ENCODE results near the gene EEF1AKMT4.

EEF1AKMT4 gene

GRCh38 chr3:184235381-184236032 is 14.0 kb upstream of the EEF1AKMT4 start:
- DNase-seq (ENCODE audit: low read depth in 2 of 2): no peak

- no peak for DNase-seq (ENCODE audit: low read depth in 2 of 2)
Observed at GRCh38 chr3:184236033-184236410, 13.4 kb upstream of the EEF1AKMT4 start.

- no peak for DNase-seq (ENCODE audit: low read depth in 2 of 2)
Observed at GRCh38 chr3:184236636-184237035, 12.8 kb upstream of the EEF1AKMT4 start.

- DNase-seq (ENCODE audit: low read depth in 2 of 2): no peak
Observed at GRCh38 chr3:184237211-184237610, 12.3 kb upstream of the EEF1AKMT4 start.

- no peak for DNase-seq (ENCODE audit: low read depth in 2 of 2)
Observed at GRCh38 chr3:184237807-184238206, 11.7 kb upstream of the EEF1AKMT4 start.

- no peak for DNase-seq (ENCODE audit: low read depth in 2 of 2)
Observed at GRCh38 chr3:184238246-184238818, 11.1 kb upstream of the EEF1AKMT4 start.

GRCh38 chr3:184239221-184239620 is 10.3 kb upstream of the EEF1AKMT4 start:
- DNase-seq (ENCODE audit: low read depth in 2 of 2): no peak

GRCh38 chr3:184239708-184240107 is 9.8 kb upstream of the EEF1AKMT4 start:
- DNase-seq (ENCODE audit: low read depth in 2 of 2): no peak

GRCh38 chr3:184240384-184241140 is 8.9 kb upstream of the EEF1AKMT4 start:
- no peak for DNase-seq (ENCODE audit: low read depth in 2 of 2)

- DNase-seq (ENCODE audit: low read depth in 2 of 2): no peak
Observed at GRCh38 chr3:184241141-184241446, 8.4 kb upstream of the EEF1AKMT4 start.

GRCh38 chr3:184241447-184242296 is 7.8 kb upstream of the EEF1AKMT4 start:
- no peak for DNase-seq (ENCODE audit: low read depth in 2 of 2)

GRCh38 chr3:184242297-184242685 is 7.2 kb upstream of the EEF1AKMT4 start:
- no peak for DNase-seq (ENCODE audit: low read depth in 2 of 2)

- peak; percentile 72 to 74 for DNase-seq (ENCODE audit: low read depth in 2 of 2)
Observed at GRCh38 chr3:184248454-184249411, 739 bp upstream of the EEF1AKMT4 start, which contains the start of gene ALG3. Gene ALG3, minus strand, starts transcription at chr3:184248962. Its CDS starts 22 bp downstream, at chr3:184248940.

GRCh38 chr3:184250167-184250828 is 826 bp downstream of the EEF1AKMT4 start:
- peak; percentile 67 to 68 for DNase-seq (ENCODE audit: low read depth in 2 of 2)

GRCh38 chr3:184255291-184256039 is 6.0 kb downstream of the EEF1AKMT4 start:
- no peak for DNase-seq (ENCODE audit: low read depth in 2 of 2)

- DNase-seq (ENCODE audit: low read depth in 2 of 2): no peak
Observed at GRCh38 chr3:184257083-184257915, 7.8 kb downstream of the EEF1AKMT4 start.

GRCh38 chr3:184258926-184259325 is 9.5 kb downstream of the EEF1AKMT4 start:
- DNase-seq (ENCODE audit: low read depth in 2 of 2): no peak

GRCh38 chr3:184259396-184259877 is 10.0 kb downstream of the EEF1AKMT4 start:
- DNase-seq (ENCODE audit: low read depth in 2 of 2): no peak
